Measurements from ENCODE around the gene ACOT13. TPM values are rescaled to one million over a fixed set of nuclear protein-coding genes. Genes with fewer than 3 reads are reported as not detected.
"Not testable (repeated sequence)": the region's sequence is repeated elsewhere in the genome, so short reads cannot be mapped to it uniquely, and the experiment has no call there.

The ACOT13 gene
- total RNA-seq, 4 donors from 2014 or later = 5.6 to 16.8 (median 11.2) TPM

GRCh38 chr6:24721461-24722215 is 54.8 kb downstream of the ACOT13 start:
- H3K36me3 ChIP-seq = no peaks in the 10 kb centered on the region
- 8 to 11% methylated on average over 10 to 26 of the region's 26 CpGs for WGBS, 2 donors (ENCODE audit: low coverage in 1 of 2)
- peak; percentile 90 for DNase-seq
- H3K4me1 ChIP-seq = peaks cover 7 to 31% (median 21%) of the 10 kb centered on the region in 4 donors
- H3K27ac ChIP-seq = peak overlapping the region; percentile 98 to 100 (median 100)
- H3K9me3 ChIP-seq = no peaks in the 10 kb centered on the region
- in situ Hi-C loops (cut with MboI; ENCODE audit: low pct_ligation_motif_present in 1 of 4, low pct_unique_long_range_greater_than_20kb in 1 of 4, low sequenced_read_pairs in 3 of 4) (no loop called here), intact Hi-C loops (cut with DNase I; ENCODE audit: low total_unique reads) (no loop called here)
- H3K4me3 ChIP-seq = peak overlapping the region; percentile 15 to 99 (median 65)
- peak; percentile 88 to 95 (median 94) for TF ChIP-seq POLR2AphosphoS5 (IDR thresholded peaks at IDR 0.05)
- TF ChIP-seq CTCF (IDR thresholded peaks at IDR 0.05) = no peak
- no peak for TF ChIP-seq EP300 (IDR thresholded peaks at IDR 0.05; ENCODE audit: low read depth)
- peak; percentile 89 for TF ChIP-seq POLR2A (IDR thresholded peaks at IDR 0.05)
- no peaks in the 10 kb centered on the region for H3K27me3 ChIP-seq

- Histone ChIP-seq H3K4me1 (peaks cover 0 to 15% (median 9%) of the 10 kb centered on the region in 4 donors), H3K27me3 (no peaks in the 10 kb centered on the region), H3K36me3 (no peaks in the 10 kb centered on the region), H3K4me3 (no peak overlapping the region), H3K9me3 (no peaks in the 10 kb centered on the region), H3K27ac (no peak overlapping the region)
- in situ Hi-C loops (cut with MboI; ENCODE audit: low pct_ligation_motif_present in 1 of 4, low pct_unique_long_range_greater_than_20kb in 1 of 4, low sequenced_read_pairs in 3 of 4) (no loop called here), intact Hi-C loops (cut with DNase I; ENCODE audit: low total_unique reads) (no loop called here)
- 95 to 100% methylated on average over 2 to 3 of the region's 3 CpGs for WGBS, 2 donors (ENCODE audit: low coverage in 1 of 2)
- DNase-seq = no peak
- no peak for TF ChIP-seq CTCF (IDR thresholded peaks at IDR 0.05)
- TF ChIP-seq POLR2A (IDR thresholded peaks at IDR 0.05) = no peak
- TF ChIP-seq POLR2AphosphoS5 (IDR thresholded peaks at IDR 0.05) = no peak
- no peak for TF ChIP-seq EP300 (IDR thresholded peaks at IDR 0.05; ENCODE audit: low read depth)
These were observed 56.4 kb downstream of the ACOT13 start for GRCh38 chr6:24723270-24723669.

- H3K4me3 ChIP-seq; H3K27ac ChIP-seq; intact Hi-C loops (cut with DNase I; ENCODE audit: low total_unique reads); H3K27me3 ChIP-seq; H3K36me3 ChIP-seq; DNase-seq; H3K4me1 ChIP-seq; in situ Hi-C loops (cut with MboI; ENCODE audit: low pct_ligation_motif_present in 1 of 4, low pct_unique_long_range_greater_than_20kb in 1 of 4, low sequenced_read_pairs in 3 of 4): not testable (repeated sequence)
- 94 to 100% methylated on average over 2 to 3 of the region's 3 CpGs for WGBS, 2 donors (ENCODE audit: low coverage in 1 of 2)
- H3K9me3 ChIP-seq = peaks cover 10 to 19% of the 10 kb centered on the region in 2 donors
These were observed 63.8 kb downstream of the ACOT13 start for GRCh38 chr6:24730653-24731052.

GRCh38 chr6:24731456-24732134 is 64.7 kb downstream of the ACOT13 start:
- intact Hi-C loops (cut with DNase I; ENCODE audit: low total_unique reads) = not testable (repeated sequence)

GRCh38 chr6:24734166-24734565 is 67.3 kb downstream of the ACOT13 start:
- Histone ChIP-seq H3K27me3 (no peaks in the 10 kb centered on the region), H3K4me3 (no peak overlapping the region), H3K4me1 (no peaks in the 10 kb centered on the region), H3K9me3 (peaks cover 10 to 19% of the 10 kb centered on the region in 2 donors), H3K27ac (no peak overlapping the region), H3K36me3 (no peaks in the 10 kb centered on the region)
- intact Hi-C loops (cut with DNase I; ENCODE audit: low total_unique reads) = no loop called here
- TF ChIP-seq POLR2AphosphoS5 (IDR thresholded peaks at IDR 0.05) = no peak
- TF ChIP-seq POLR2A (IDR thresholded peaks at IDR 0.05) = no peak
- no peak for TF ChIP-seq CTCF (IDR thresholded peaks at IDR 0.05)
- no peak for TF ChIP-seq EP300 (IDR thresholded peaks at IDR 0.05; ENCODE audit: low read depth)
- DNase-seq = no peak
- WGBS, 2 donors (ENCODE audit: low coverage in 1 of 2) = 97 to 100% methylated on average over 1 of the region's 1 CpG
- in situ Hi-C loops (cut with MboI; ENCODE audit: low pct_ligation_motif_present in 1 of 4, low pct_unique_long_range_greater_than_20kb in 1 of 4, low sequenced_read_pairs in 3 of 4) = no loop called here

More at GRCh38 chr6:24731456-24732134, 64.7 kb downstream of the ACOT13 start:
- H3K27me3 ChIP-seq; DNase-seq; H3K36me3 ChIP-seq; H3K27ac ChIP-seq; in situ Hi-C loops (cut with MboI; ENCODE audit: low pct_ligation_motif_present in 1 of 4, low pct_unique_long_range_greater_than_20kb in 1 of 4, low sequenced_read_pairs in 3 of 4); H3K4me3 ChIP-seq; H3K4me1 ChIP-seq: not testable (repeated sequence)
- H3K9me3 ChIP-seq = peaks cover 10 to 19% of the 10 kb centered on the region in 2 donors
- WGBS, 2 donors (ENCODE audit: low coverage in 1 of 2) = 83 to 96% methylated on average over 3 to 6 of the region's 6 CpGs

- H3K4me3 ChIP-seq; intact Hi-C loops (cut with DNase I; ENCODE audit: low total_unique reads); H3K27me3 ChIP-seq; DNase-seq; in situ Hi-C loops (cut with MboI; ENCODE audit: low pct_ligation_motif_present in 1 of 4, low pct_unique_long_range_greater_than_20kb in 1 of 4, low sequenced_read_pairs in 3 of 4); H3K36me3 ChIP-seq; H3K27ac ChIP-seq; H3K4me1 ChIP-seq: not testable (repeated sequence)
- H3K9me3 ChIP-seq = peaks cover 10 to 19% of the 10 kb centered on the region in 2 donors
- WGBS, 2 donors (ENCODE audit: low coverage in 1 of 2) = 77 to 100% methylated on average over 4 of the region's 4 CpGs
These were observed 67.8 kb downstream of the ACOT13 start for GRCh38 chr6:24734710-24735109.
